Embryonic facial prominence (tissue), 1 donor: ENCODE measurements around the gene MSANTD1.

ENCODE experiments used
- DNase-seq: peaks from one replicate; pipeline ENCODE4 v3.0.0-alpha.2; 2016; ENCODE audit errors: extremely low spot score

The MSANTD1 gene

GRCh38 chr4:3217266-3217665, 31.7 kb upstream of the MSANTD1 start:
- DNase-seq: no peak

GRCh38 chr4:3217771-3218170, 31.2 kb upstream of the MSANTD1 start:
- no peak for DNase-seq

- no peak for DNase-seq
Measured at GRCh38 chr4:3218824-3219760, 29.9 kb upstream of the MSANTD1 start.

GRCh38 chr4:3219761-3220475, 29.0 kb upstream of the MSANTD1 start:
- DNase-seq: no peak

GRCh38 chr4:3220476-3221183, 28.3 kb upstream of the MSANTD1 start:
- DNase-seq: no peak

- no peak for DNase-seq
Measured at GRCh38 chr4:3221184-3221494, 27.8 kb upstream of the MSANTD1 start.

GRCh38 chr4:3221996-3222395, 27.0 kb upstream of the MSANTD1 start:
- DNase-seq: no peak

GRCh38 chr4:3223346-3223745, 25.6 kb upstream of the MSANTD1 start:
- DNase-seq: no peak

GRCh38 chr4:3223956-3224748, 24.8 kb upstream of the MSANTD1 start:
- no peak for DNase-seq

- DNase-seq: no peak
Measured at GRCh38 chr4:3225071-3225850, 23.7 kb upstream of the MSANTD1 start.

- no peak for DNase-seq
Measured at GRCh38 chr4:3225936-3226335, 23.0 kb upstream of the MSANTD1 start.

- no peak for DNase-seq
Measured at GRCh38 chr4:3226467-3226866, 22.5 kb upstream of the MSANTD1 start.

GRCh38 chr4:3226944-3227343, 22.0 kb upstream of the MSANTD1 start:
- DNase-seq: no peak

GRCh38 chr4:3227878-3228675, 20.9 kb upstream of the MSANTD1 start:
- DNase-seq: no peak

GRCh38 chr4:3228881-3229280, 20.1 kb upstream of the MSANTD1 start:
- no peak for DNase-seq

- no peak for DNase-seq
Measured at GRCh38 chr4:3229328-3229727, 19.6 kb upstream of the MSANTD1 start.

GRCh38 chr4:3229964-3230363, 19.0 kb upstream of the MSANTD1 start:
- no peak for DNase-seq

- no peak for DNase-seq
Measured at GRCh38 chr4:3231471-3231870, 17.5 kb upstream of the MSANTD1 start.

- no peak for DNase-seq
Measured at GRCh38 chr4:3232001-3232400, 17.0 kb upstream of the MSANTD1 start.

GRCh38 chr4:3232871-3233271, 16.1 kb upstream of the MSANTD1 start:
- DNase-seq: no peak
